ENCODE results near the gene SLC22A5.

The SLC22A5 gene

DNA sequence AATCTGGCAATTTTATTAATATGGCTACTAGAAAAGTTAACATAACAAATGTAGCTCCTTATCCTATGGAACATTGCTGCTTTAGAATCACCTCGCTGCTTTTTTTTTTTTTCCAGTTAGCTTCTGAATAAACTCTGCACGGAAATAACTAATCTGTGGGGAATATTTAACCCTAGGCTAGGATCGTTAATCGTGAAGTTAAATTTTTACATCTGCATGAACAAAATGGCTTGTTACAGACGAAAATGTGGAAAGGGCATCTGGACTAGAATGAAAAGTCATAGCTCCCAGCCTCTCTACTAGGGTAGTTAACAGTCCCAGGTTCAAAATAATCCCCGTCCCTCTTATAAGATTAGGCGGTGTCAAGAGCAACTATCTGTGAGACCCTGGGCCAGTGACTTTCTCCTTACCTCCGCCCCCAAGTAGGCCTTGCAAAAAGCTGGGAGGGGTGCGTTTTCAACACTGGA is 470 bp upstream of the SLC22A5 start:
- no peak for DNase-seq

DNA sequence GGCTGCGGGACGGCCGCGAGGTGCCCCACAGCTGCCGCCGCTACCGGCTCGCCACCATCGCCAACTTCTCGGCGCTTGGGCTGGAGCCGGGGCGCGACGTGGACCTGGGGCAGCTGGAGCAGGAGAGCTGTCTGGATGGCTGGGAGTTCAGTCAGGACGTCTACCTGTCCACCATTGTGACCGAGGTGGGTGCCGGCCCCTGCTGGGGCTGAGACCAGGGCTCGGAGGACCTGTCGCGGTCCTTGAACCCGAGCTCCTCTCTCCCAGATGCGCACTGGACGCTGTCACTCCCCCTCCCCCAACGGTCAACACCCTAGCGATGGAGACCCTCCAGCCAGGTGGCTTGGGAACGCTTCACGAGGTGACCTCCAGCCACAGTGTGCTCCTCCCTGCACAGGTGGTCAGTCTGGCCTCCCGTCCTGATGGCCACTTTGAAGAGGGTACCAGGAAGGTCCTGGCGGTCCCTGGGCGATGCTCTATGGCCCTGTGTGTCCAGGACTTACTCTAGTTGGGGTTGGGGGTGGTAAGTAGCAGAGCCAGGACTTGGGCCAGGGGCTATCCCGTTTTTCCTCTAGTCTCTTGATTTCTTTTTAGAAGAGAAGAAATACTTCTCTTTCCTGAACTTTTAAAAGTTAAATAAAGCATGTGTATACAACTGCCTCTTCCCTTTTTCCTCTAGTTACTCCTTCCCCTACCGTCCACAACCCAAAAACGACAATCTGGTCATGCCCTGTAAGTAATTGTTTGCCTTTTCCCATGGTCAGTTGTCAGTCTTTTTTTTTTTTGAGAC is 866 bp downstream of the SLC22A5 start:
- no peak for DNase-seq

GRCh38 chr5:132370971-132371602 is 1.6 kb downstream of the SLC22A5 start:
- no peak for DNase-seq

DNA sequence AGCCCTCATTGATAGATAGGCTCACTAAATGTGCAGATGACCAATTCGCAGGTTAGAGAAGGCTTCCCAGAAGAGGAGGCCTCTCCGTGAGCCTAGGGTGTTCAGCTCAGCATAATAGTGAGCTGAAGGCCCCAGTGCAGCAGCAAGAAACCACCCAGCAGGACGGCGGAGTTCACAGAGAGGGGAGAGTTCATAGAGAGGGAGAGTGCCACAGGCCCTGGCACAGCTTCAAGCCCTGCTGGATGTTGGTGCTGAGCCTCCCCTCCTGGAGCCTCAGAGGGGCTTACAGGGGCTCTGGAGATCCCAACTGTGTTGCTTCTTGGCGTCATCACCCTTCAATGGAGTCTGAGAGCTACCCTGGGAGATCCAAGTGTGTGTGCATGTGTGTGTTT is 2.1 kb downstream of the SLC22A5 start:
- no peak for DNase-seq

GRCh38 chr5:132372127-132372526 is 2.6 kb downstream of the SLC22A5 start:
- DNase-seq: no peak

DNA sequence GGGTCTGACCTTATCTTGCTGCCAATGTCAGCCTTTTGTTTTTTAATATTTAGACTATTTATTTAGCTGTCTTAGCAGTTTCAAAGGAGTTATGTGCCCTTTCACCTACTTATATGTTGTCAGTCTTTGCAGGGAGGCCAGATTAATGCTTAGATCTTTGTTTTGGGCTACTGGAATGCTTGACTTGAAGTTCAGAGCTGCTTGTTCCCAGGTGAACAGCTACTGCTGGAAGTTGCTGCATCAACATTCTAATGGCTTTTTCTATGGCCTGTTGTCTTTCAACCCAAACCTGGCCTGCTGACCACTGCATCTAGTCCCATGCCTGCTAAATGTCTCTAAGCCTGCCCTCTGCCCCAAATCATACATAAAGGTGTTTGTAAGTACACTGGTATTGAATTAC is 3.0 kb downstream of the SLC22A5 start:
- no peak for DNase-seq

DNA sequence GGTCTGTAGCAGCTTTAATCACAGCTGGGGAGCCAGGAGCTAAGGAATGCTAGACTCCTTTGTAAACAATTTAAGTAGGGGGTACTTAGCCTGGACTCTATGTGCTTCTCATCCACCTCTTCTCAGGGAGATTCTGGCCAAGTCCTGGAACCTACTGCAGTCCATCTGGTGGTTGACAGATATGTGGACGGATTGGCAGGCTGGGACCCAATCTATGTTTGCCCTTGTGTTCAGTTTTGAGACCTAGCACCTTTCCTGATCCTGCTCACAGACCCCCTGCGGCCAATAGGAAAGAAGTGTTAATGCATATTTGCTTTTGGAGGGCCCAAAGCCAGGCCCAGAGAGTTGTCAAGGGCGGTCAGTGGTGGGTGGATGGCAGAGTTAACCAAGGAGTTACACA is 6.4 kb downstream of the SLC22A5 start:
- DNase-seq: no peak

GRCh38 chr5:132376694-132377641 is 7.5 kb downstream of the SLC22A5 start:
- no peak for DNase-seq

GRCh38 chr5:132377738-132378137 is 8.2 kb downstream of the SLC22A5 start:
- no peak for DNase-seq

- no peak for DNase-seq
These were observed 9.1 kb downstream of the SLC22A5 start for GRCh38 chr5:132378580-132378979.

- DNase-seq: no peak
These were observed 10.5 kb downstream of the SLC22A5 start for GRCh38 chr5:132380047-132380446.

DNA sequence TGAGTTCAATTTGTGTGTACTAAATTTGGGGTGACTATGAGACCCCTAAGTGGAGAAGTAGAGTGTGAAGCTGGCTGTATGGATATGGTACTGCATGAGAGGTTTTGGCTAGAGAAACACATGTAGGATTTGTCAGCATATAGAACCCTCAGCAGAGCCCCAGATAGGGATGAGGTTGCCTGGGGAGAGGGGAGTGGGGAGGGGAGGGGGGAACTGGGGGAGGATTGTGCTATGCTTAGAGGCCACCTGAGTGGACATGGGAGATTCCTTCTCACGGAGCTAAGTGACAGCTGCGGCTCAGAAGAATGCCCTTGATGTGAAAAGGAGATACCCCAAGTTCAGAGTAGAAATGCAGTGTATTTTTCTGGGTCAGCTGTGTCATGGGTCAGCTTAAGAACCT is 11.2 kb downstream of the SLC22A5 start:
- DNase-seq: no peak

DNA sequence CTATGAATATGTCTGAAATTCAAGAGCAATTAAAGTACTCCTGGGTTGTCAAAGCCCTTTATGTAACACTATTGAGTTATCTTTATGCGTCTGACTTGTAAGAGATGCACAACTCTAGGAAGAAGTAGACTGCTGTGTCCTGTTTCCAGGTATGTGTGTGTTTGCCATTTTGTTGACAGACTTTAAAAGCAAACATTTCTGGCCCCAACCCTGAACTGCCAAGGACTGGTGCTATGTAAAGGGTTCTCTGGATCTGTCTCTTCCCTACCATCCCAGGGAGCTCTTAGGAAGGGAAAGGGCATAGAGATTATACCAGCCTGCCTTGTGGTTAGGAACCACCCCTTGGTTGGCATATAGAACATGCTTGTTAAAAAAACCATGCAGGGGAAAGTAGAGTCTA is 12.1 kb downstream of the SLC22A5 start:
- DNase-seq: no peak

- no peak for DNase-seq
These were observed 13.8 kb downstream of the SLC22A5 start for GRCh38 chr5:132383261-132383660.

DNA sequence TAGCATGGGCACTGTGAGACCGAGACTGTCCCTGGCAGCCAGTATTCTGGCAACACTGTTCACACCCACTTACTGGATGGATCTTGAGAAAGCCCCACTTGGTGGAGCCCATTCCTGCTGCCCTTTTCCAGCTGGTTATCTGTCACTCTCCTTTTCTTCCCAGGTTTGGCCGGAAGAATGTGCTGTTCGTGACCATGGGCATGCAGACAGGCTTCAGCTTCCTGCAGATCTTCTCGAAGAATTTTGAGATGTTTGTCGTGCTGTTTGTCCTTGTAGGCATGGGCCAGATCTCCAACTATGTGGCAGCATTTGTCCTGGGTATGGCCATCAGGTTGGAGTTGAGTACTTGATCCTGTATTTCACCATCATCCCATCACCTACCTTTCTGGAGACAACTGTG is 14.5 kb downstream of the SLC22A5 start:
- DNase-seq: no peak

DNA sequence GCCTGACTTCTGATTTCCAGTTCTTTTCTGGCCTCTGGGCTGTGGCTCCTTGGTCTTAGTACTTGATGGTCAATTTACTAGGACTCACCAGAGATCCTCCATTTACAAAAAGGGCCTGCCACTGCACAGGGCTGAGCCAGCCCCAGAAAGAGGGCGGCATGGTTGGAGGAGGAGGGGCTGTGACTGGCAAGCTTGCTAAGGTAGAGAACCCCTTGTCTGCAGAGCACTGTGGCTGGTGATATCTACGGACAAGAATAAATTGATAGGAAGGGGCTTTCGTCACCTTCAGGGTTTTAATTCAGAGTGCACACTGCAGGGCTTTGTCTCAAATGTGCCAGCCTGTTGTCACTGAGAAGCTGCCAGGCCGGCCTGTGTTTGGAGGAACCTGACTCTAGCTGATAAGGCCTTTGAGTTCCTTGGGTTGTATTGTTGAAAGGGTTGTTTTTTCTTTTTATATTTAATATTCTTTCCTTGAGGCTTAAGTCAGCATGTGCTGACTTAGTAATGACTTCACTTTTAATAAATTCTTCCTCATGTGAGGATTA is 15.1 kb downstream of the SLC22A5 start:
- no peak for DNase-seq

- peak; percentile 20 for DNase-seq
These were observed 16.0 kb downstream of the SLC22A5 start for GRCh38 chr5:132385326-132386105.

- no peak for DNase-seq
These were observed 17.3 kb downstream of the SLC22A5 start for GRCh38 chr5:132386644-132387286.

DNA sequence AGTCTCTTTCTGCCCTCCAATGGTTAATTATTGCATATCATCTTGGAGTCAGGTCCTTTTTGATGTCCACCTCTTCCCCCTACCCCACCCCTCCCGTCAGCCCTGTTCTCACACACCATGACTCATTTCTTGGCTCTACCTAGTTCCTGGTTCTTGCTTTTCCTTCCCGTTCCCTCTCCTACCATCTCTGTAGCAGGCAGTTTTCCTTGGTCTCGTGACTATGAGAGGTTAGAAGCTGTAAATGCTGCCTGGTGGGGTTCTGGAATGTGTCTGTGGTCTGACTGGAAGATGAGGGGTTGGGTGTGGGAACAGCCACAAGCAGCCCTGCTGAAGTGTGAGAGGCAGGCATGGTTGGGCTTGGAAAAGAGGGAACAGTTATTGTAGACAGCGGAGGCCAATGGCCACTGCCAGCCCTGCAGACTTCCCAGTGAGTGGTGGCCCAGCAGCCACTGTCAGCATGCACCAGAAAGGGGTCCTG is 18.2 kb downstream of the SLC22A5 start:
- DNase-seq: no peak

GRCh38 chr5:132388244-132389050 is 18.9 kb downstream of the SLC22A5 start:
- no peak for DNase-seq

DNA sequence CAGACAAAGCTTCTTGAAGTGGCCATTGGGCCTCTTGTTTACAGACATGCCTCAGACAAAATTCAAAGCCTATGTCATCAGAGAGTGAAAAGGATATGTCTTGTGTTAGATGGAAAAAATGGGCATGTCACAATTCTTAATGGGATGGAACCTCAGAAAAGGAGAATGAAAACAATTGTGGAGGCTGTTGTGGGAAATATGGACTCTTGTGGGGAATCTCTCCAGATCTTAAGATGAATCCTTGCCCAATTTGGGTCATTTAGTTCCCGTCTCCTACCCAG is 19.5 kb downstream of the SLC22A5 start:
- DNase-seq: no peak
